Measurements from ENCODE around the gene INPP1.

INPP1 gene

DNA sequence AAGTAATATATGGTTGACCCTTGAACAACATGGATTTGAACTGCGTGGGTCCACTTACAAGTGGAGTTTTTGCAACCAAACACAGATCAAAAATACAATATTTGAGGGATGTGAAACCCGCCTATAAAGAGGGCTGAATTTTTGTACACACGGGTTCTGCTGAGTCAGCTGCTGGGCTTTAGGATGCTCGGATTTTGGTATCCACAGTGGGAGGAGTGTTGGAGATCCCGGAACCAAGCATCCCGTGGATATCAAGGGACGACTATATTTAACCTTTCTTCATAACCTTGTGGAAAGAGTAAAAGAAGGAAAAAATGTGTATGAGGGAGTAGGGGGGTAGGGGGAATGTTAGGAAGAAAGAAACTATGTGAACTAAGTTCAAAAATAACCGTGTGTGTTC is 10.0 kb upstream of the INPP1 start:
- Histone ChIP-seq H3F3A (ENCODE audit: insufficient read depth, low read length) (no peaks in the 10 kb centered on the region), H3K4me1 (ENCODE audit: insufficient read depth, low read length, severe bottlenecking) (no peaks in the 10 kb centered on the region), H4K20me1 (ENCODE audit: insufficient read depth, low read length) (no peaks in the 10 kb centered on the region), H3K27me3 (ENCODE audit: insufficient read depth, low read length) (no peaks in the 10 kb centered on the region), H3K4me2 (ENCODE audit: low read length) (no peak overlapping the region), H3K9me3 (ENCODE audit: low read length) (no peaks in the 10 kb centered on the region), H3K9me2 (ENCODE audit: low read depth, low read length) (no peaks in the 10 kb centered on the region), H3K9ac (ENCODE audit: low read length) (no peak overlapping the region), H3K36me3 (ENCODE audit: insufficient read depth, low read length) (no peaks in the 10 kb centered on the region), H2AFZ (ENCODE audit: low read length) (no peak overlapping the region), H3K79me2 (ENCODE audit: insufficient read depth, low read length) (no peaks in the 10 kb centered on the region), H3K27ac (ENCODE audit: low read depth, low read length, poor library complexity, severe bottlenecking) (no peak overlapping the region), H3K4me3 (ENCODE audit: low read depth, low read length, poor library complexity, severe bottlenecking) (no peak overlapping the region)
- TF ChIP-seq, protein P1, sequence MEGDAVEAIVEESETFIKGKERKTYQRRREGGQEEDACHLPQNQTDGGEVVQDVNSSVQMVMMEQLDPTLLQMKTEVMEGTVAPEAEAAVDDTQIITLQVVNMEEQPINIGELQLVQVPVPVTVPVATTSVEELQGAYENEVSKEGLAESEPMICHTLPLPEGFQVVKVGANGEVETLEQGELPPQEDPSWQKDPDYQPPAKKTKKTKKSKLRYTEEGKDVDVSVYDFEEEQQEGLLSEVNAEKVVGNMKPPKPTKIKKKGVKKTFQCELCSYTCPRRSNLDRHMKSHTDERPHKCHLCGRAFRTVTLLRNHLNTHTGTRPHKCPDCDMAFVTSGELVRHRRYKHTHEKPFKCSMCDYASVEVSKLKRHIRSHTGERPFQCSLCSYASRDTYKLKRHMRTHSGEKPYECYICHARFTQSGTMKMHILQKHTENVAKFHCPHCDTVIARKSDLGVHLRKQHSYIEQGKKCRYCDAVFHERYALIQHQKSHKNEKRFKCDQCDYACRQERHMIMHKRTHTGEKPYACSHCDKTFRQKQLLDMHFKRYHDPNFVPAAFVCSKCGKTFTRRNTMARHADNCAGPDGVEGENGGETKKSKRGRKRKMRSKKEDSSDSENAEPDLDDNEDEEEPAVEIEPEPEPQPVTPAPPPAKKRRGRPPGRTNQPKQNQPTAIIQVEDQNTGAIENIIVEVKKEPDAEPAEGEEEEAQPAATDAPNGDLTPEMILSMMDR (IDR thresholded peaks at IDR 0.05; ENCODE audit: low read length): no peak
- no peak for TF ChIP-seq EZH2 (IDR thresholded peaks at IDR 0.05; ENCODE audit: borderline replicate concordance, low read length)

DNA sequence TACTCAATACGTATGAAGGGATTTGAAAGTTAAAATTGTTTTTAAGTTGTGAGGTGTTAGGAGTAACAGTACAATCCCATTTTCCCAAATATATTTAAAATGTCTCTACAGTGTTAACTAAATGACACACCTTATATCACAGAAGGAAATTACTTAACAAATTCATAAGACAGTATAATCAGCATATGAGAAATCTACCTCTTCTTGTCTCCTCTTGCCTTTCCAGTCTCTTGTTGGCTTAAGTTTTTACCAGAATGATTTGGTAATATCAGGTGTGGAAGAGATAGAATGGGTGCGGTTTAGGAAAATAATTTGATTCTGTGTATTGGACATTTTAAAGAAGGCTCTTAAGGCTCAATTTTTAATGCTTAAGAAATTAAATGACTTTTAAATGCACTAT is 9.5 kb upstream of the INPP1 start:
- Histone ChIP-seq H3K27ac (ENCODE audit: low read depth, low read length, poor library complexity, severe bottlenecking) (no peak overlapping the region), H4K20me1 (ENCODE audit: insufficient read depth, low read length) (no peaks in the 10 kb centered on the region), H3K4me2 (ENCODE audit: low read length) (no peak overlapping the region), H3K36me3 (ENCODE audit: insufficient read depth, low read length) (no peaks in the 10 kb centered on the region), H3K9ac (ENCODE audit: low read length) (no peak overlapping the region), H3K79me2 (ENCODE audit: insufficient read depth, low read length) (no peaks in the 10 kb centered on the region), H3K4me1 (ENCODE audit: insufficient read depth, low read length, severe bottlenecking) (no peaks in the 10 kb centered on the region), H3K9me3 (ENCODE audit: low read length) (no peaks in the 10 kb centered on the region), H3F3A (ENCODE audit: insufficient read depth, low read length) (no peaks in the 10 kb centered on the region), H3K9me2 (ENCODE audit: low read depth, low read length) (no peaks in the 10 kb centered on the region), H3K4me3 (ENCODE audit: low read depth, low read length, poor library complexity, severe bottlenecking) (no peak overlapping the region), H2AFZ (ENCODE audit: low read length) (no peak overlapping the region), H3K27me3 (ENCODE audit: insufficient read depth, low read length) (no peaks in the 10 kb centered on the region)
- no peak for TF ChIP-seq EZH2 (IDR thresholded peaks at IDR 0.05; ENCODE audit: borderline replicate concordance, low read length)
- TF ChIP-seq, protein P1 (IDR thresholded peaks at IDR 0.05; ENCODE audit: low read length): no peak

DNA sequence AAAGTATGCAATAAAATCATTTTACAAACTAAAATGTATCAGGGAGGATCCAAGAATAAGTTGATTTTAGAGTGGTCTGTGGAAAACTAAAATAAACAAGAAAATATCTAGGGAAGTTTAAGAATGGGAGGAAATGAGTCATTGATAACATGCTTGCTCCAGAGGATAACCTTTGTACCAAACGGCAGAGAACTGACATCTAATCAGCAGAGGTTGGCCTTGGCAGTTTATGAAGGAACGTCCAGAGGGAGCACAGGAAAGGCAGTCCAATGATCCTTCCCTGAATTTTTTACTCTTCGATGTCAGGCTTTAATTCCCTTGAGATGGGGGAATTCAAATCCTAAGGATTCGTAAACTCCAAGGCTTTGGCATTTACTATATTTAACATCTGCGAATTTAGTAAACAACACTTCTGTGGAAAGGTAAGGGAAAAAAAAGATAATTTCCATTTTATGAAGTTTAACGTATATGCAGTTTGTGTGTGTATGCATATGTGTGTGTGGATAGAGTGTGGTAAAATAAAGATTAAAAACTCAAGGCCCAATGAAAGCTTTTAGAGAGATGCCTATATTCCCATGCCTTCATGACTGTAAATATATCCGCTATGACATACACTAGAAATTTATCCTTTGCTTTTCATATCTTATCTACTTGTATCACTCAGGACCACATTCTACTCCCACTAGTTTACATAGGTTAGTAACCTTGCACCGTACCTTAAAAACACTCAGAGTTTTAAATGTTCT is 8.7 kb upstream of the INPP1 start:
- H3K79me2 ChIP-seq (ENCODE audit: insufficient read depth, low read length): no peaks in the 10 kb centered on the region
- no peak overlapping the region for H3K9ac ChIP-seq (ENCODE audit: low read length)
- H3K9me3 ChIP-seq (ENCODE audit: low read length): no peaks in the 10 kb centered on the region
- no peak overlapping the region for H2AFZ ChIP-seq (ENCODE audit: low read length)
- no peaks in the 10 kb centered on the region for H3K36me3 ChIP-seq (ENCODE audit: insufficient read depth, low read length)
- no peak for TF ChIP-seq EZH2 (IDR thresholded peaks at IDR 0.05; ENCODE audit: borderline replicate concordance, low read length)
- TF ChIP-seq, protein P1 (IDR thresholded peaks at IDR 0.05; ENCODE audit: low read length): no peak
- no peaks in the 10 kb centered on the region for H4K20me1 ChIP-seq (ENCODE audit: insufficient read depth, low read length)
- H3F3A ChIP-seq (ENCODE audit: insufficient read depth, low read length): no peaks in the 10 kb centered on the region
- no peaks in the 10 kb centered on the region for H3K9me2 ChIP-seq (ENCODE audit: low read depth, low read length)
- H3K4me3 ChIP-seq (ENCODE audit: low read depth, low read length, poor library complexity, severe bottlenecking): no peak overlapping the region
- no peaks in the 10 kb centered on the region for H3K27me3 ChIP-seq (ENCODE audit: insufficient read depth, low read length)
- no peak overlapping the region for H3K4me2 ChIP-seq (ENCODE audit: low read length)
- no peak overlapping the region for H3K27ac ChIP-seq (ENCODE audit: low read depth, low read length, poor library complexity, severe bottlenecking)
- no peaks in the 10 kb centered on the region for H3K4me1 ChIP-seq (ENCODE audit: insufficient read depth, low read length, severe bottlenecking)

Measured in OCI-LY1 (cell line).